ENCODE data around the gene PNKP.

PNKP gene

GRCh38 chr19:49837425-49837824 is 30.0 kb downstream of the PNKP start:
- Histone ChIP-seq H3K4me3 (ENCODE audit: extremely low read depth, insufficient read depth, low read length, poor library complexity, severe bottlenecking) (no peak overlapping the region), H3K9me3 (ENCODE audit: control insufficient read depth, low read length) (no peaks in the 10 kb centered on the region), H3K27ac (ENCODE audit: low read depth, low read length, severe bottlenecking) (no peak overlapping the region), H3K36me3 (ENCODE audit: control insufficient read depth, insufficient read depth, low read length) (peaks cover 97% of the 10 kb centered on the region), H3K4me1 (ENCODE audit: control insufficient read depth, insufficient read depth, low read length, poor library complexity, severe bottlenecking) (peaks cover 5% of the 10 kb centered on the region)
- WGBS, 2 experiments (ENCODE audit: insufficient coverage in 2 of 2), result 92 to 98% methylated on average over 9 of the region's 9 CpGs

GRCh38 chr19:49837009-49837310 is 30.4 kb downstream of the PNKP start:
- WGBS, 2 experiments (ENCODE audit: insufficient coverage in 2 of 2), result 87 to 94% methylated on average over 5 of the region's 5 CpGs
- peaks cover 97% of the 10 kb centered on the region for H3K36me3 ChIP-seq (ENCODE audit: control insufficient read depth, insufficient read depth, low read length)
- peaks cover 5% of the 10 kb centered on the region for H3K4me1 ChIP-seq (ENCODE audit: control insufficient read depth, insufficient read depth, low read length, poor library complexity, severe bottlenecking)
- no peak overlapping the region for H3K27ac ChIP-seq (ENCODE audit: low read depth, low read length, severe bottlenecking)
- H3K9me3 ChIP-seq (ENCODE audit: control insufficient read depth, low read length), result no peaks in the 10 kb centered on the region
- no peak overlapping the region for H3K4me3 ChIP-seq (ENCODE audit: extremely low read depth, insufficient read depth, low read length, poor library complexity, severe bottlenecking)

- Histone ChIP-seq H3K9me3 (ENCODE audit: control insufficient read depth, low read length) (no peaks in the 10 kb centered on the region), H3K36me3 (ENCODE audit: control insufficient read depth, insufficient read depth, low read length) (peaks cover 97% of the 10 kb centered on the region), H3K27ac (ENCODE audit: low read depth, low read length, severe bottlenecking) (no peak overlapping the region), H3K4me3 (ENCODE audit: extremely low read depth, insufficient read depth, low read length, poor library complexity, severe bottlenecking) (no peak overlapping the region), H3K4me1 (ENCODE audit: control insufficient read depth, insufficient read depth, low read length, poor library complexity, severe bottlenecking) (peaks cover 5% of the 10 kb centered on the region)
- WGBS, 2 experiments (ENCODE audit: insufficient coverage in 2 of 2), result 96 to 98% methylated on average over 18 to 19 of the region's 20 CpGs
Measured at GRCh38 chr19:49836176-49837008, 31.0 kb downstream of the PNKP start.

- peaks cover 97% of the 10 kb centered on the region for H3K36me3 ChIP-seq (ENCODE audit: control insufficient read depth, insufficient read depth, low read length)
- H3K4me1 ChIP-seq (ENCODE audit: control insufficient read depth, insufficient read depth, low read length, poor library complexity, severe bottlenecking), result peaks cover 7% of the 10 kb centered on the region
Measured at GRCh38 chr19:49835562-49835961, 31.8 kb downstream of the PNKP start.

GRCh38 chr19:49833599-49833998 is 33.8 kb downstream of the PNKP start:
- peaks cover 97% of the 10 kb centered on the region for H3K36me3 ChIP-seq (ENCODE audit: control insufficient read depth, insufficient read depth, low read length)

More at GRCh38 chr19:49835562-49835961, 31.8 kb downstream of the PNKP start:
- Histone ChIP-seq H3K4me3 (ENCODE audit: extremely low read depth, insufficient read depth, low read length, poor library complexity, severe bottlenecking) (no peak overlapping the region), H3K27ac (ENCODE audit: low read depth, low read length, severe bottlenecking) (no peak overlapping the region), H3K9me3 (ENCODE audit: control insufficient read depth, low read length) (no peaks in the 10 kb centered on the region)
- WGBS, 2 experiments (ENCODE audit: insufficient coverage in 2 of 2), result 90 to 97% methylated on average over 4 to 10 of the region's 12 CpGs

GRCh38 chr19:49832556-49832955 is 34.8 kb downstream of the PNKP start:
- no peak overlapping the region for H3K27ac ChIP-seq (ENCODE audit: low read depth, low read length, severe bottlenecking)
- H3K9me3 ChIP-seq (ENCODE audit: control insufficient read depth, low read length), result no peaks in the 10 kb centered on the region
- peaks cover 94% of the 10 kb centered on the region for H3K36me3 ChIP-seq (ENCODE audit: control insufficient read depth, insufficient read depth, low read length)
- H3K4me1 ChIP-seq (ENCODE audit: control insufficient read depth, insufficient read depth, low read length, poor library complexity, severe bottlenecking), result peaks cover 9% of the 10 kb centered on the region
- WGBS, 2 experiments (ENCODE audit: insufficient coverage in 2 of 2), result 94 to 96% methylated on average over 6 to 8 of the region's 9 CpGs
- no peak overlapping the region for H3K4me3 ChIP-seq (ENCODE audit: extremely low read depth, insufficient read depth, low read length, poor library complexity, severe bottlenecking)

More at GRCh38 chr19:49833599-49833998, 33.8 kb downstream of the PNKP start:
- Histone ChIP-seq H3K9me3 (ENCODE audit: control insufficient read depth, low read length) (no peaks in the 10 kb centered on the region), H3K4me3 (ENCODE audit: extremely low read depth, insufficient read depth, low read length, poor library complexity, severe bottlenecking) (no peak overlapping the region), H3K4me1 (ENCODE audit: control insufficient read depth, insufficient read depth, low read length, poor library complexity, severe bottlenecking) (peaks cover 9% of the 10 kb centered on the region), H3K27ac (ENCODE audit: low read depth, low read length, severe bottlenecking) (no peak overlapping the region)
- WGBS, 2 experiments (ENCODE audit: insufficient coverage in 2 of 2), result 91 to 97% methylated on average over 1 to 7 of the region's 7 CpGs

- 89 to 100% methylated on average over 7 of the region's 8 CpGs for WGBS, 2 experiments (ENCODE audit: insufficient coverage in 2 of 2)
- H3K36me3 ChIP-seq (ENCODE audit: control insufficient read depth, insufficient read depth, low read length), result peaks cover 85% of the 10 kb centered on the region
- H3K27ac ChIP-seq (ENCODE audit: low read depth, low read length, severe bottlenecking), result no peak overlapping the region
- no peaks in the 10 kb centered on the region for H3K9me3 ChIP-seq (ENCODE audit: control insufficient read depth, low read length)
- H3K4me3 ChIP-seq (ENCODE audit: extremely low read depth, insufficient read depth, low read length, poor library complexity, severe bottlenecking), result no peak overlapping the region
- H3K4me1 ChIP-seq (ENCODE audit: control insufficient read depth, insufficient read depth, low read length, poor library complexity, severe bottlenecking), result peaks cover 5% of the 10 kb centered on the region
Measured at GRCh38 chr19:49831592-49831991, 35.8 kb downstream of the PNKP start.

GRCh38 chr19:49830766-49831165 is 36.6 kb downstream of the PNKP start:
- no peak overlapping the region for H3K4me3 ChIP-seq (ENCODE audit: extremely low read depth, insufficient read depth, low read length, poor library complexity, severe bottlenecking)
- no peak overlapping the region for H3K27ac ChIP-seq (ENCODE audit: low read depth, low read length, severe bottlenecking)
- H3K9me3 ChIP-seq (ENCODE audit: control insufficient read depth, low read length), result no peaks in the 10 kb centered on the region
- H3K36me3 ChIP-seq (ENCODE audit: control insufficient read depth, insufficient read depth, low read length), result peaks cover 77% of the 10 kb centered on the region
- WGBS, 2 experiments (ENCODE audit: insufficient coverage in 2 of 2), result 95 to 100% methylated on average over 7 to 10 of the region's 12 CpGs
- peaks cover 4% of the 10 kb centered on the region for H3K4me1 ChIP-seq (ENCODE audit: control insufficient read depth, insufficient read depth, low read length, poor library complexity, severe bottlenecking)

- 94 to 96% methylated on average over 13 to 18 of the region's 18 CpGs for WGBS, 2 experiments (ENCODE audit: insufficient coverage in 2 of 2)
- Histone ChIP-seq H3K4me1 (ENCODE audit: control insufficient read depth, insufficient read depth, low read length, poor library complexity, severe bottlenecking) (peaks cover 4% of the 10 kb centered on the region), H3K9me3 (ENCODE audit: control insufficient read depth, low read length) (no peaks in the 10 kb centered on the region), H3K27ac (ENCODE audit: low read depth, low read length, severe bottlenecking) (no peak overlapping the region), H3K4me3 (ENCODE audit: extremely low read depth, insufficient read depth, low read length, poor library complexity, severe bottlenecking) (no peak overlapping the region), H3K36me3 (ENCODE audit: control insufficient read depth, insufficient read depth, low read length) (peaks cover 72% of the 10 kb centered on the region)
Measured at GRCh38 chr19:49829721-49830120, 37.7 kb downstream of the PNKP start.

GRCh38 chr19:49829200-49829599 is 38.2 kb downstream of the PNKP start:
- no peak overlapping the region for H3K27ac ChIP-seq (ENCODE audit: low read depth, low read length, severe bottlenecking)
- peaks cover 73% of the 10 kb centered on the region for H3K36me3 ChIP-seq (ENCODE audit: control insufficient read depth, insufficient read depth, low read length)
- no peaks in the 10 kb centered on the region for H3K9me3 ChIP-seq (ENCODE audit: control insufficient read depth, low read length)
- peaks cover 4% of the 10 kb centered on the region for H3K4me1 ChIP-seq (ENCODE audit: control insufficient read depth, insufficient read depth, low read length, poor library complexity, severe bottlenecking)
- no peak overlapping the region for H3K4me3 ChIP-seq (ENCODE audit: extremely low read depth, insufficient read depth, low read length, poor library complexity, severe bottlenecking)
- WGBS, 2 experiments (ENCODE audit: insufficient coverage in 2 of 2), result 94 to 98% methylated on average over 8 of the region's 8 CpGs

GRCh38 chr19:49827034-49827433 is 40.3 kb downstream of the PNKP start:
- H3K36me3 ChIP-seq (ENCODE audit: control insufficient read depth, insufficient read depth, low read length), result peaks cover 72% of the 10 kb centered on the region
- H3K4me3 ChIP-seq (ENCODE audit: extremely low read depth, insufficient read depth, low read length, poor library complexity, severe bottlenecking), result no peak overlapping the region
- H3K9me3 ChIP-seq (ENCODE audit: control insufficient read depth, low read length), result no peaks in the 10 kb centered on the region
- no peak overlapping the region for H3K27ac ChIP-seq (ENCODE audit: low read depth, low read length, severe bottlenecking)
- WGBS, 2 experiments (ENCODE audit: insufficient coverage in 2 of 2), result 95 to 98% methylated on average over 14 of the region's 14 CpGs
- H3K4me1 ChIP-seq (ENCODE audit: control insufficient read depth, insufficient read depth, low read length, poor library complexity, severe bottlenecking), result peaks cover 4% of the 10 kb centered on the region
